LoVo (cell line): ENCODE measurements around the gene RFX7.
A peak's percentile ranks its signal among the peaks of the same experiment; 100 is the strongest.

Experiments
- DNase-seq: peaks from one replicate; pipeline ENCODE4 v3.0.0-alpha.2; 2016; ENCODE audit warnings: low spot score

The RFX7 gene

DNA sequence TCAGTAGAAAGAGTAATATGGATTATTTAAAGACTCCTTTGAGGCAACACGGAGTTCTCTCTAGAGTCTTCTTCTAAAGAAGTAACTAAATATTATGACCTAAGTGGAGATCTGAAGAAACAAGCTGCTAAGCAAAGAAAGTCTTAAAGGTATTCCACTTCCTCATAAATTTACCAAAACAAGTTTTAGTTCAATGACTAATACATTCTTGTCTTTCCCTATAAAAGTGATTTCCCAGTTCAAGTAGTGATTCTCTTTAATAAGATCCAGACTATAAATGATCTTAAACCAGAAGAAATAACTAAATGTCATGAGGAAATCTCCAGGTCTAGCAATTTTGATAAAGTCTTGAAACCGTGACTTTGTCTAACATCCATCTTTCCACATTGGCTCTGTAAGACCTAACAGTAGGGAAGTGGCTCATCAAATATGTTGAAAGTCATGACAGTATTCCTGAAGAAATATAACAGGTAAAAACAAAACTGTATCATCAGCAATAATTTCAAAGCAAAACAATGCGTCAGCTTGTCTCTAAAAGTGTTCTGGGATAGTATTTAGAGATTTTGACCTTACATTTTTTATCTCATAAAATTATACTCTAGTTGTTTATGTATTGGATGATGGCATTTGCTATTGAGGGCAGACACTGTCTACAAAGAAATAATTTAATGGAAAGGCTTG is 198.5 kb downstream of the RFX7 start:
- no peak for DNase-seq

GRCh38 chr15:56042982-56043980 is 200.4 kb downstream of the RFX7 start:
- no peak for DNase-seq

DNA sequence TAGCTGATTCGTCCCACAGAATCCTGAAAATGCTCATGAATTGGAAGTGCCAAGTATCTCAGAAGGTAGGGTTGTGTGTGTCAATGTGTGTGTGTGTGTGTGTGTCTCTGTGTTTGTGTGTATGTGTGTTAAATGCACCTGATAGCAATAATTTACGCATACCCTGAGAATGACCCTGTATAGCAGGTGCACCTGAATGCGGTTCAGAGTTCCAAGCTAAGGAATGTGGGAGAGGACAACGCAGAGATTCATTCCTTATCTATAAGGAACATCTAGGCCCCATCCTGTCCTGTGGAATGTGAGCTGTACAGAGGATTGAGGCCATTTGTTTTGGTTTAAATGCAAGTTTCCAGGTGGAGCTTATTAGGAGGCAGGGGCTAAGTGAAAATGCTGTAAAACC is 201.2 kb downstream of the RFX7 start:
- no peak for DNase-seq

GRCh38 chr15:56042031-56042430 is 201.6 kb downstream of the RFX7 start:
- no peak for DNase-seq

DNA sequence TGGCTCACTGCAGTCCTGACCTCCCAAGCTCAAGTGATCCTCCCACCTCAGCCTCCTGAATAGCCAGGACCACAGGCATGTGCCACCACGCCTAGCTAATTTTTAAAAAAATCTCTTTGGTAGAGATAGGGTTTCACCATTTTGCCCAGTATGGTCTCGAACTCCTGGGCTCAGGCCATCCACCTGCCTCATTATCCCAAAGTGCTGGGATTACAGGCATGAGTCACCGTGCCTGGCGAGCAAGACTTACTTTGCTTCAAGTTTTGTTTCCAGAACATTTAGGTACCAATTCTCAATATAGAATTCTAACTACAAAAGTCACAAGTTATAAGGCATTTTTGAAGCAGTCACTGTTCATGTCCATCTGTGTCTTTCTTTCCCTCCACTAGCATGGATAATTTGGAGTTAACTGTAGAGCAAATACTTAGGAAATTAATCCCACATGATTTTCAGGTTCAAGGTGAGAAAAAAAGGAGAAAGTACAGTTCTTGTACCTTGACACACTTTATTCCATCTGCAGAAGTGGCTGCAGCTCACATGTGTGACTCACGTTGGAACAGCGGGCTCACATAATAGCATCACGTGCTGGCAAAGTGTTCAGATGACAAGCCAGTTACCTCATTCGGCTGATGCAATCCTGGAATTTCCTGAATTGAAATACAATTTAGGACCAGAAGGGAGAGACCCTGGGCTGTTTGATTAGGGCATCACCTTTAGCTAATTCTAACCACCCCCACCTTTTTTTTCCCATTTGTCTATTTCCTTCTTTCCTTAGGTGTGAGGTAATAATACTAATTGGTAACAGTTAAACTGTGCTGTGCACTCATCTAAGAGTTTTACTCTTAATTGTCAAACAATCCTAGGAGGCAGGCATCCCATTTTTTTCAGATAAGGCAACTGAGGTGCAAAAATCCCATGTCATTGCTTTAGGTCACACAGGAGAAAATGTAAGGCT is 203.3 kb downstream of the RFX7 start:
- peak; percentile 79 for DNase-seq

GRCh38 chr15:56038707-56039106 is 205.0 kb downstream of the RFX7 start:
- no peak for DNase-seq

GRCh38 chr15:56038015-56038414 is 205.7 kb downstream of the RFX7 start:
- DNase-seq: no peak
